Superior temporal gyrus (tissue), 1 donor: Measurements from ENCODE around the gene PTS.
"Not testable (repeated sequence)": the region's sequence is repeated elsewhere in the genome, so short reads cannot be mapped to it uniquely, and the experiment has no call there.

Experiments
- DNase-seq: peaks from one replicate; pipeline ENCODE4 v3.0.0-alpha.2; 2016; ENCODE audit errors: extremely low spot score

The PTS gene

GRCh38 chr11:112226062-112226830 is at the start of gene PTS:
PTS (plus strand) TSS chr11:112226428; CDS start chr11:112226444, 16 bp downstream.
- DNase-seq: peak; percentile 95

- no peak for DNase-seq
Measured at GRCh38 chr11:112177589-112177988, 48.6 kb upstream of the PTS start.

GRCh38 chr11:112178428-112178827 is 47.8 kb upstream of the PTS start:
- DNase-seq: no peak

GRCh38 chr11:112178936-112179335 is 47.3 kb upstream of the PTS start:
- no peak for DNase-seq

GRCh38 chr11:112179601-112180000 is 46.6 kb upstream of the PTS start:
- no peak for DNase-seq

GRCh38 chr11:112182867-112183266 is 43.4 kb upstream of the PTS start:
- DNase-seq: no peak

- no peak for DNase-seq
Measured at GRCh38 chr11:112185883-112186282, 40.3 kb upstream of the PTS start.

- DNase-seq: no peak
Measured at GRCh38 chr11:112186304-112186703, 39.9 kb upstream of the PTS start.

GRCh38 chr11:112195113-112195512 is 31.1 kb upstream of the PTS start:
- not testable (repeated sequence) for DNase-seq

GRCh38 chr11:112195951-112196351 is 30.3 kb upstream of the PTS start:
- no peak for DNase-seq

GRCh38 chr11:112196519-112197087 is 29.6 kb upstream of the PTS start:
- no peak for DNase-seq

GRCh38 chr11:112199101-112199500 is 27.1 kb upstream of the PTS start:
- DNase-seq: not testable (repeated sequence)

GRCh38 chr11:112200252-112200651 is 26.0 kb upstream of the PTS start:
- no peak for DNase-seq

GRCh38 chr11:112206071-112206470 is 20.2 kb upstream of the PTS start:
- no peak for DNase-seq

GRCh38 chr11:112210890-112211289 is 15.3 kb upstream of the PTS start:
- no peak for DNase-seq

GRCh38 chr11:112211536-112211935 is 14.7 kb upstream of the PTS start:
- no peak for DNase-seq

GRCh38 chr11:112212290-112212689 is 13.9 kb upstream of the PTS start:
- DNase-seq: no peak

GRCh38 chr11:112212710-112213109 is 13.5 kb upstream of the PTS start:
- DNase-seq: no peak

- DNase-seq: no peak
Measured at GRCh38 chr11:112213753-112214152, 12.5 kb upstream of the PTS start.

GRCh38 chr11:112215621-112216020 is 10.6 kb upstream of the PTS start:
- DNase-seq: no peak

- no peak for DNase-seq
Measured at GRCh38 chr11:112216561-112217105, 9.6 kb upstream of the PTS start.

GRCh38 chr11:112219476-112220232 is 6.6 kb upstream of the PTS start:
- peak; percentile 94 for DNase-seq
